Stimulated activated naive CD8-positive, alpha-beta T cell treated with anti-CD3 and anti-CD28 coated beads, Interleukin-15, Interleukin-2, amounts not matched to agents 100 ng/mL and 50 ng/mL, for 24 hours (primary cell): ENCODE data around the gene SRRT.

Experiments
- H3K27ac Mint-ChIP-seq: one replicate; pipeline ENCODE4 v1.8.0; 2021; ENCODE audit warnings: mild to moderate bottlenecking, mixed read lengths
- H3K27me3 Mint-ChIP-seq: one replicate; pipeline ENCODE4 v1.8.0; 2021; ENCODE audit warnings: mixed read lengths
- H3K36me3 Mint-ChIP-seq: one replicate; pipeline ENCODE4 v1.8.0; 2021; ENCODE audit warnings: low read depth, mixed read lengths
- H3K4me1 Mint-ChIP-seq: one replicate; pipeline ENCODE4 v1.8.0; 2021; ENCODE audit warnings: low read depth, mixed read lengths
- H3K4me3 Mint-ChIP-seq: one replicate; pipeline ENCODE4 v1.8.0; 2021; ENCODE audit warnings: mild to moderate bottlenecking, mixed read lengths
- H3K9me3 Mint-ChIP-seq: one replicate; pipeline ENCODE4 v1.8.0; 2021; ENCODE audit warnings: mixed read lengths

Gene SRRT

DNA sequence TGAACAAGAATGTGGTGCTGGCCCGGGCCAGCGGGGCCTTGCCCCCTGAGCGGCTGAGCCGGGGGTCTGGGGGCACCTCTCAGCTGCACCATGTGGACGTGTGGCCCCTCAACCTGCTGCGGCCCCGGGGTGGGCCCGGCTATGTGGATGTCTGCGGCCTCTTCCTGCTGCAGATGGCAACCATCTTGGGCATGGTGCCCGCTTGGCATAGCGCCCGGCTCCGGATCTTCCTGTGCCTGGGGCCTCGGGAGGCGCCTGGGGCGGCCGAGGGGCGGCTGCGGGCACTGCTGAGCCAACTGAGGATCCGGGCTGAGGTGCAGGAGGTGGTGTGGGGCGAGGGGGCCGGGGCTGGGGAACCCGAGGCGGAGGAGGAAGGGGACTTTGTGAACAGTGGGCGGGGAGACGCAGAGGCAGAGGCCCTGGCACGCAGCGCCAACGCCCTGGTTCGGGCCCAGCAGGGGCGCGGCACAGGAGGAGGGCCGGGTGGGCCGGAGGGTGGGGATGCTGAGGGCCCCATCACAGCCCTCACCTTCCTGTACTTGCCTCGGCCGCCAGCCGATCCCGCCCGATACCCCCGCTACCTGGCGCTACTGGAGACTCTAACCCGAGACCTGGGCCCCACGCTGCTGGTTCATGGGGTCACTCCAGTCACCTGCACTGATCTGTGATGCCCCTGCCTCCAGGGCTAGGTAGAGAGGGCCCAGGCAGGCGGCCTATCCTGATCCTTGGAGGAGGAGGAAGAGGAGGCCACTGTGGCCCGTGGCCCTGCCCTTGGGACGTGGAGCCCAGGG lies 8.8 kb upstream of the SRRT start:
- H3K4me1 Mint-ChIP-seq: peaks cover 14% of the 10 kb centered on the region
- H3K4me3 Mint-ChIP-seq: peak overlapping the region; percentile 92
- H3K9me3 Mint-ChIP-seq: no peaks in the 10 kb centered on the region
- no peaks in the 10 kb centered on the region for H3K27me3 Mint-ChIP-seq
- H3K36me3 Mint-ChIP-seq: peaks cover 17% of the 10 kb centered on the region
- peak overlapping the region; percentile 40 for H3K27ac Mint-ChIP-seq

DNA sequence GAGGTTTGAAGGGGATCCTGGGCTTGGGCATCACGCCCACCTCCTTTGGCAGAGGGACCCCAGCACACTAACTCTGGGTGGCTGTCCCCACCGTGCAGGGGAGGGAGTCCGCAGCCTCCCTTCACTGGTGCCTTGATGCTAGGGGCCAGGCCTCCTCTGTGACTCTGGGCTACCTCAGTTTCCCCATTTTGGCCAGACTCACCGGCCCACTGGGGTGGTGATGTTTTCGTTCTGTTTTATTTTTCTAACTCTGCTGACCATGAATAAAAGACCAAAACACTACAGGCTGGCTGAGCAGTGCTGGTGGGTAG lies 8.2 kb upstream of the SRRT start:
- H3K36me3 Mint-ChIP-seq: peaks cover 21% of the 10 kb centered on the region
- no peaks in the 10 kb centered on the region for H3K27me3 Mint-ChIP-seq
- no peaks in the 10 kb centered on the region for H3K9me3 Mint-ChIP-seq
- H3K4me1 Mint-ChIP-seq: peaks cover 14% of the 10 kb centered on the region
- H3K27ac Mint-ChIP-seq: peak overlapping the region; percentile 94
- peak overlapping the region; percentile 92 for H3K4me3 Mint-ChIP-seq

DNA sequence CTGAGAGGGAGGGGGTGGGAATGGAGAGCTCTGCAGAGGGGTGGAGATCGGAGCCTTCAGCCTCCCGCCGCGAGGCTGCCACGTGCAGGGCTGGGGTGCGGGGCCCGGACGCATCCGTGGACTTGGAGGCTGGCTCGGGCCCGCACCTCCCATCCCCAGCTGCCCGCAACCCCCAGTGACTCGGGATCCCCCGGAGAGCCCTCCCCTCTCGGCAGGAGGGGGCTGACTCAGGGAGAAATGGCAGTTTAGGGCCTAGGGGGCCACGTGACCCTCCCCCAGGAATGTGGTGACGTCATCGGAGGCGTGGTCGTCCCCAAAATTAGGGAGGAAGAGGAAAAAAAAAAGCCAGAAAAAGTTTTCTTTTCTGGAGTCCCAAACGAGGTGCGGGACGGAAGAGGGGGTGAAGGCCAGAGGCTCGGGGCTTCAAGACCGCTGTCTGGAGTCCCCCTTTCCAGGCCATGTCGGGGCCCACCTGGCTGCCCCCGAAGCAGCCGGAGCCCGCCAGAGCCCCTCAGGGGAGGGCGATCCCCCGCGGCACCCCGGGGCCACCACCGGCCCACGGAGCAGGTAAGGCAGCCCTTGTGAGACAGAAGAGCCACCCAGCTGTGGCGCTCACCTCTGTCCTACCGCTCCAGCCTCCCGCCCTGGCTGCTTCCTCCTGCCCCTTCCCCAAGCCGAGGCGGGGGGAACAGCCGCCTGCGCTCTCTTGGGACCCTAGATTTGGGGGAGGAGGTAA lies 7.7 kb upstream of the SRRT start, which contains the start of gene TRIP6:
Gene TRIP6 (plus strand): TSS at position 348 of the 736 bp plus-strand sequence. CDS start 111 bp downstream, at position 459.
- Mint-ChIP-seq H3K27me3 (no peaks in the 10 kb centered on the region), H3K27ac (peak within 1 kb of the TSS; percentile 94), H3K4me3 (peak within 1 kb of the TSS; percentile 92), H3K4me1 (peaks cover 14% of the 10 kb centered on the region), H3K36me3 (peaks cover 23% of the 10 kb centered on the region), H3K9me3 (no peaks in the 10 kb centered on the region)

DNA sequence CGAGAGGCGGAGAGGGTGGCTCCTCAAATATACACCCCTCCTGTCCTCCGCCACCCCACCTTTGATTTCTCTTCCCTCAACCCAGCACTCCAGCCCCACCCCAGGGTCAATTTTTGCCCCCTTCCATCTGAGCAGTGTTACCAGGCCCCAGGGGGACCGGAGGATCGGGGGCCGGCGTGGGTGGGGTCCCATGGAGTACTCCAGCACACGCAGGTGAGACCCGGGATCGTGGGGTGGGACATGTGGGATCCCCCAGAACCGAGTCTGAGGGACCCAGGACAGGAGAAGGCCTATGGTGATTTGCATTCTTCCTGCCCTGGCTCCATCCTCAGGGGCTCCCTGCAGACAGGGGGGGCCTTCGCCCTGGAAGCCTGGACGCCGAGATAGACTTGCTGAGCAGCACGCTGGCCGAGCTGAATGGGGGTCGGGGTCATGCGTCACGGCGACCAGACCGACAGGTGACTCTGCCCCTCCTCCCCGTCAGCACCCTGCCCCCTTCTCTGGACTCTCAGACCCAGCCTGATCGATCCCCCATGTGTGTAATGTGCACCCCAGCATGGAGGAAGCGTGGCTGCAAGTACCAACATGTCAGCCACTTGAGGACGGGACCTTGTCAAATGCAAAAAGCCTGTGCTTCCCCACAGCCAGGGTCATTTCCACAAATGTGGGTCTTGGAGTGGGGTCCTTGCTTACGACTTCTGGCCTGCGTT lies 7.0 kb upstream of the SRRT start:
- Mint-ChIP-seq H3K36me3 (peaks cover 21% of the 10 kb centered on the region), H3K9me3 (no peaks in the 10 kb centered on the region), H3K27ac (peak overlapping the region; percentile 83), H3K4me3 (peak overlapping the region; percentile 92), H3K4me1 (peaks cover 14% of the 10 kb centered on the region), H3K27me3 (no peaks in the 10 kb centered on the region)

DNA sequence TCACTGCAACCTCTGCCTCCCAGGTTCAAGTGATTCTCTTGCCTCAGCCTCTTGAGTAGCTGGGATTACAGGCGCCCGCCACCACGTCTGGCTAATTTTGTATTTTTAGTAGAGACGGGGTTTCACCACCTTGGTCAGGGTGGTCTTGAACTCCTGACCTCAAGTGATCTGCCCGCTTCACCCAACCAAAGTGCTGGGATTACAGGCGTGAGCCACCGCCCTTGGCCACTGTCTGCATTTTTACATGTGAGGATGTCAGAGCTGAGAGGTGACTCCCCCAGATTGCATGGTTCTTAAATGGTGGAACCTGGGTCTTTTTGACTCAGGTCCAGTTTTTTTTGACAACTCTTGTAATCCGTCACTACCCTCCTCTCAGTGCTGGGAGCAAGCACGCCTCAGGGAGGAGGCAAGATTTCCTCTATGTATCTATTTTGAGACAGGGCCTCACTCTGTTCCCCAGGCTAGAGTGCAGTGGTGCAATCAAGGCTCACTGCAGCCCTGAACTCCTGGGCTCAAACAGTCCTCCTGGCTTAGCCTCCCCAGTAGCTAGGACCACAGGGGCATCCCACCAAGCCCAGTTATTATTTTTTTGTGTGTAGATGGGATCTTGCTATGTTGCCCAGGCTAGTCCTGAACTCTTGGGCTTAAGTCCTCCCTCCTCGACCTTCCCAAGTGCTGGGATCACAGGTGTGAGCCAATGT lies 1.2 kb upstream of the SRRT start:
- Mint-ChIP-seq H3K4me1 (peaks cover 45% of the 10 kb centered on the region), H3K36me3 (peaks cover 54% of the 10 kb centered on the region), H3K4me3 (peak overlapping the region; percentile 98), H3K27ac (peak overlapping the region; percentile 99), H3K9me3 (no peaks in the 10 kb centered on the region), H3K27me3 (no peaks in the 10 kb centered on the region)

DNA sequence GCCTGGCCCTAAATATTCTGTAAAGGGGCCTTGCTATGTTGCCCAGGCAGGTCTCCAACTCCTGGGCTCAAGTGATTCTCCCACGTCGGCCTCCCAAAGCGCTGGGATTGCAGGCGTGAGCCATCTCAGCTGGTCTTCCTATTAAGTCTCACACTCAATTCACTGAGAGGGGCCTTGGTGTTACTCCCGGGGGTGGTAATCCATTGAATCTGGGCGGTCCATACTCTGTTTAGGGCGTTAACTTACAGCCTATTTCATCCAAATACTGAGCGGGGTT lies 665 bp upstream of the SRRT start:
- Mint-ChIP-seq H3K4me3 (peak overlapping the region; percentile 98), H3K4me1 (peaks cover 50% of the 10 kb centered on the region), H3K27ac (peak overlapping the region; percentile 99), H3K36me3 (peaks cover 59% of the 10 kb centered on the region), H3K9me3 (no peaks in the 10 kb centered on the region), H3K27me3 (no peaks in the 10 kb centered on the region)

DNA sequence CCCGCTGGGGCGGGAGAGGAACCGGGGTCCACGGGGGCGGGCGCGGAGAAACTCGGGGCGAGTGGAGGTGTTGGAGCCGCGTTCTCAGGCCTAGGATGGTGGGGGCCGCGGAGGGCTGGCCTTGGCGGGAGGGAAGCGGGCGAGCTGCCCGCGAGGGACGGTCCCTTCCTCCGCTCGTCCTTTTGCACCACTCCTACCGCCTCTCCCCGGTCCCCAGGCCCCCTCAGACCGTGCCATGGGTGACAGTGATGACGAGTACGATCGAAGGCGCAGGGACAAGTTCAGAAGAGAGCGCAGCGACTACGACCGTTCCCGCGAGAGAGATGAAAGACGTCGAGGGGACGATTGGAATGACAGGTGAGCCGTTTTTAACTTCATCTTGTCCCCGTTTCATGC lies 451 bp downstream of the SRRT start:
- Mint-ChIP-seq H3K4me1 (peaks cover 58% of the 10 kb centered on the region), H3K36me3 (peaks cover 70% of the 10 kb centered on the region), H3K27ac (peak overlapping the region; percentile 99), H3K4me3 (peak overlapping the region; percentile 98), H3K27me3 (no peaks in the 10 kb centered on the region), H3K9me3 (no peaks in the 10 kb centered on the region)

DNA sequence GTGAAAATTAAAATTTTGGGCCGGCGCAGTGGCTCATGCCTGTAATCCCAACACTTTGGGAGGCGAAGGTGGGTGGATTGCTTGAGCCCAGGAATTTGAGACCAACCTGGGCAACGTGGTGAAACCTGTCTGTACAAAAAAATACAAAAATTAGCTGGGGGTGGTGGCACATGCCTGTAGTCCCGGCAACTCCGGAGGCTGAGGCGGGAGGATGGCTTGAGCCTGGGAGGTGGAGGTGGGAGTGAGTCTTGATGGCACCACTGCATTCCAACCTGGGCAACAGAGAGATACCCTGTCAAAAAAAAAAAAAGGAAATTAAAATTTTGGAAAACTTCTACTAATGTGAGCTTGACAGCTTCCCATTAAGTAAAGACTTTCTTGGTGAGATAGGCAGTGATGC lies 3.1 kb downstream of the SRRT start:
- no peaks in the 10 kb centered on the region for H3K9me3 Mint-ChIP-seq
- peaks cover 64% of the 10 kb centered on the region for H3K4me1 Mint-ChIP-seq
- H3K36me3 Mint-ChIP-seq: peaks cover 81% of the 10 kb centered on the region
- H3K27ac Mint-ChIP-seq: peak overlapping the region; percentile 0
- H3K4me3 Mint-ChIP-seq: peak overlapping the region; percentile 48
- H3K27me3 Mint-ChIP-seq: no peaks in the 10 kb centered on the region

DNA sequence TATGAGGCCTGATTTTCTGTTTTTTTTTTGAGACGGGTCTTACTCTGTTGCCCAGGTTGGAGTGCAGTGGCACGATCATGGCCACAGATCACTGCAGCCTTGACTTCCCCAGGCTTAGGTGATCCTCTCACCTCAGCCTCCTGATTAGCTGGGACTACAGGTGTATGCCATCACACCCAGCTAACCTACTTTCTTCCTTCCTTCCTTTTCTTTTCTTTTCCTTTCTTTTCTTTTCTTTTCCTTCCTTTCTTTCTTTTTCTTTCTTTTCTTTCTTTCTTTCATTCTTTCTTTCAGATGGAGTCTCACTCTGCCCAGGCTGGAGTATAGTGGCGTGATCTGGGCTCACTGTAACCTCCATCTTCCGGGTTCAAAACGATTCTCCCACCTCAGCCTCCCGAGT lies 3.8 kb downstream of the SRRT start:
- Mint-ChIP-seq H3K27ac (peak overlapping the region; percentile 81), H3K4me1 (peaks cover 71% of the 10 kb centered on the region), H3K36me3 (peaks cover 81% of the 10 kb centered on the region), H3K4me3 (peak overlapping the region; percentile 33), H3K9me3 (no peaks in the 10 kb centered on the region), H3K27me3 (no peaks in the 10 kb centered on the region)

DNA sequence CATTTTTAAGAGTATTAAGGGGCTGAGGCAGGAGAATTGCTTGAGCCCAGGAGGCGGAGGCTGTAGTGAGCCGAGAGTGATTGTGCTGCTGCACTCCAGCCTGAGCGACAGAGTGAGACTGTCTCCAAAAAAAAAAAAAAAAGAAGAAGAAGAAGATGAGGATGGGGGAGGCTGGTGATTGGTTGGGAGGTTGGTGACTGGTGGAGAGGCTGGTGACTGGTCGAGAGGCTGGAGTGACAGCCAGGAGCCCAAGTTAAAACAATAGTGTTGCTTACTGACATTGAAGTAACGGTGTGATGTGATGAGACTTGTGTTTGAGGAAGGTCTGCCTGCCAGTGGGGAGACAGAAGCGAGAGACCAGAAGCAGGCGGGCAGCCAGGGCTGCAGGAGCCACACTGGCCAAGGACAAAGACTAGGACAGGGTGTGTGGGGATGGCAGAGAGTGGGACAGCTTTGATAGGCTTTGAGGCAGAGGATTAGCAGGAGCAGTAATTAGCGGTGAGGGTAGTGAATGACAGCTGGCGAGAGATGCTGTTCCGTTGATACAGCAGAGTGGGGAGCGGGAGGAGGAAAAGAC lies 4.9 kb downstream of the SRRT start:
- peak overlapping the region; percentile 21 for H3K27ac Mint-ChIP-seq
- H3K36me3 Mint-ChIP-seq: peaks cover 83% of the 10 kb centered on the region
- no peaks in the 10 kb centered on the region for H3K27me3 Mint-ChIP-seq
- no peaks in the 10 kb centered on the region for H3K9me3 Mint-ChIP-seq
- H3K4me1 Mint-ChIP-seq: peaks cover 72% of the 10 kb centered on the region
- H3K4me3 Mint-ChIP-seq: peak overlapping the region; percentile 4

DNA sequence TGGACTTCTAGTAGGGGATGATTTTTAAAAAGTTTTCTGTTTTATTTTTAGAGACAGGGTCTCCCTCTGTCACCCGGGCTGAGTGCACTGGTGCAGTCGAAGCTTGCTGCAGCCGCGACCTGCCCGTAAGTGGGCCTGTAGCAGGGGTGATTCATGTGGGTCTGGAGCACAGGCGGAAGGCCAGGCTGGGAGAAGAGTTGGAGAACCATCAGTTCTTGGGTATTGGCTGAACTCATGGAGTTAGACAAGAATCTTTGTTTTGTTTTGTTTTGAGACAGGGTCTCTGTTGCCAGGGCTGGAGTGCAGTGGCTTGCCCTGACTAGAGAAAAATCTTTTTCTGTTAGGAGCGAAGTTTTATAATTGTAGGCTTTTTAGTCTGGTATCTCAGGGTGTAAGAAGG lies 5.7 kb downstream of the SRRT start:
- Mint-ChIP-seq H3K27ac (peak overlapping the region; percentile 17), H3K36me3 (peaks cover 88% of the 10 kb centered on the region), H3K4me1 (peaks cover 74% of the 10 kb centered on the region), H3K4me3 (no peak overlapping the region), H3K27me3 (no peaks in the 10 kb centered on the region), H3K9me3 (no peaks in the 10 kb centered on the region)

DNA sequence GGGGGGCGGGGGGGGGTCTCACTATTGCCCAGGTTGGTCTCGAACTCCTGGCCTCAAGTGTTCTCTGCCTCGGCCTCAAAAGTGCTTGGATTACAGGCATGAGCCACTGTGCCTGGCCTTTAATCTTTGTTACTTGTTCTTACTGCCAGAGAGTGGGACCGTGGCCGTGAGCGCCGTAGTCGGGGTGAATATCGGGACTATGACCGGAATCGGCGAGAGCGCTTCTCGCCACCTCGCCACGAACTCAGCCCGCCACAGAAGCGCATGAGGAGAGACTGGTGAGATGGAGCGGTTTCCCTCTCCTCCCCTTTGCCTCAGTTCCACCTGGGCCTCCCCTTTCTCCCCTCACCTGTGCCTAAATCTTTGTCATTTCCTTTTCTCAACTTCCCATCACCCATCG lies 6.2 kb downstream of the SRRT start:
- no peak overlapping the region for H3K27ac Mint-ChIP-seq
- peaks cover 90% of the 10 kb centered on the region for H3K36me3 Mint-ChIP-seq

DNA sequence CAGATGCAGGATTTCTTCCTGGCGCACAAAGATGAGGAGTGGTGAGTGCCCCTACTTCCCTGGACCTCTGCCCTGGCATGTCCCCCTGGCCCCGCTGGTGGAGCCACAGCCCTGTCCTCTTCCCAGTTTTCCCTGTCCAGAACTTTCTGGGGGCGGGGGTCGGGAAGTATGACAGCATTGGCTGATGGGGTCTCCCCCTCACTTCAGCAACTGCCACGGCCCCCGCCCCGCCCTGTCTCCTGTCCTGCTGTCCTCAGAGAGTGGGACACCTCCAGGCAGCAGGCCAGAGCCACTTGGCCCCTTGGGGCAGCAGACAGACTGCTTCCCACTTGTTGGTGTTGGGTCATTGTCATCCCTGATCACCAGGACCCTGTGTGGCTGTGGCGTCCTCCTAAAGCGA lies 7.3 kb downstream of the SRRT start:
- Mint-ChIP-seq H3K27ac (no peak overlapping the region), H3K4me3 (no peak overlapping the region), H3K27me3 (no peaks in the 10 kb centered on the region), H3K4me1 (peaks cover 76% of the 10 kb centered on the region), H3K36me3 (peaks cover 92% of the 10 kb centered on the region), H3K9me3 (no peaks in the 10 kb centered on the region)

More for the DNA sequence above, 6.2 kb downstream of the SRRT start:
- no peak overlapping the region for H3K4me3 Mint-ChIP-seq
- H3K9me3 Mint-ChIP-seq: no peaks in the 10 kb centered on the region
- H3K4me1 Mint-ChIP-seq: peaks cover 76% of the 10 kb centered on the region
- H3K27me3 Mint-ChIP-seq: no peaks in the 10 kb centered on the region

DNA sequence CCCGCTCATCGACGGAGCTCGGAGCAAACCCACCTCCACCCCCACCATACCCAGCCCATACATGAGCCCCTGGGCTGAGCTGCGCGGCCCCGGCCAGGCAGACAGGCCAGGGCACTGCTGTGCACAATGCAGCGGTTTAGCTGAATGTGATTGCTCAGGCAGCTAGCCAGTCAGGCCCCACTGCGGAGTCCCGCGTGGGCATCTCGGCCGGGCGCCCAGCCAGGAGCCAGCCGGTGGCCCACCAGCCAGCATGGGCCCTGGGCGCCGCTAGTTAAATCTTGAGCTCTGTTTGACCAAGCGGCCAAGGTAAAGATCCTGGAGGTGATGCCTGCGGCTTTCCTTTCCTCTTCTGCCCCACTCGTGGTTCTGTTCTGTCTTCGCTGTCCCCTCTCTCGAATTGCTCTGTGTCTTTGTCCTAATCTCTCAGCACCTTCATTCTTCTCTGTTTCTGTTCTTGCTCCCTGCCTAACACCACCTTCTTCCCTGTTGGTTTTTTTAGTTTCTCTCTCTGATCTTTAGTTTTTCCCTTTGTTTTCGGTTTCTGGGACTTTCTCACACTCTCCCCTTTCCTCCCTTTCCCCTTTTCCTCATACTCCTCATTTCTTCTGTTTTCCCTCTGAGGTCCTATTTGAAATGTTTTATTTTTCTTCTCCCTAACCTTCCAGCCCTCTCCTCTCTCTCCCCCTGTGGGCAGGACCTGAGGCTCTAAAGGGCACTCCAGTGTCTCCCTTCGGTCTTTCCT lies 8.1 kb downstream of the SRRT start:
- Mint-ChIP-seq H3K27me3 (no peaks in the 10 kb centered on the region), H3K9me3 (no peaks in the 10 kb centered on the region), H3K27ac (peak overlapping the region; percentile 84), H3K36me3 (peaks cover 95% of the 10 kb centered on the region), H3K4me3 (no peak overlapping the region), H3K4me1 (peaks cover 76% of the 10 kb centered on the region)
